Sigmoid colon (tissue), 4 donors: ENCODE data around the gene IFNA6.

ENCODE experiments used
- CTCF ChIP-seq, 4 experiments: fragments of 450-650 bp in 3 of 4; fragments of 200-600 bp in 1 of 4; IDR thresholded peaks; one replicate each; pipeline ENCODE4 v1.5.1; 2016 to 2019; ENCODE audit warnings: antibody characterized with exemption in 4 of 4, mild to moderate bottlenecking in 3 of 4, moderate library complexity in 2 of 4
- EP300 ChIP-seq, 4 donors: sonication (generic); formaldehyde crosslinking; IDR thresholded peaks; one replicate each; pipeline ENCODE4 v1.6.1; 2017; ENCODE audit warnings: antibody characterized with exemption in 4 of 4

DNA sequence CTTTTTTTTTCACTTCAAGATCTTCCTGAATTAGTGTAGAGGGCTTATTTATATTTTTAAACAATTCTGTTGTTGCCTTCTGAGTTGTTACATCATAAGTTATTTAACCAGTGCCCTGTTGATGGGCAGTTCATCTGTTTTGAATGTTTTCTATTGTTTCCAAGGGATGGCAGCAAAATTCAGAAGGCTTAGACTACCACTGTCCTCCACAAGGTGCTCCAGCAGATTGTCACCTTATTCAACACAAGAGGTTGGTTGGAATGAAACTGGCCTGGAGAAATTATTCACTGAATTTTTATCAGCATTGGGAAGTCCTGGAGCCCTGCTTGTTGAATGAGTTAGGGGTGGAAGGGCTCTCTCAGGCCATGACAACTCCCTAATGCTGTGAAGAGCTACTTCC, 14.2 kb downstream of the IFNA6 start:
- TF ChIP-seq EP300 (IDR thresholded peaks at IDR 0.05) = no peak
- TF ChIP-seq CTCF (IDR thresholded peaks at IDR 0.05) = no peak
